NCI-H774 (cell line): ENCODE results near the gene ADPRHL1.
A peak's percentile ranks its signal among the peaks of the same experiment; 100 is the strongest.

Experiments used
- DNase-seq: peaks from one replicate; lab custom pipeline; 2025; lab: John Stamatoyannopoulos, UW

ADPRHL1 gene

GRCh38 chr13:113414335-113414734 is 39.0 kb downstream of the ADPRHL1 start:
- DNase-seq: no peak

- no peak for DNase-seq
These were observed 39.4 kb downstream of the ADPRHL1 start for GRCh38 chr13:113413898-113414282.

GRCh38 chr13:113413178-113413897 is 40.0 kb downstream of the ADPRHL1 start:
- DNase-seq: no peak

GRCh38 chr13:113412440-113412839 is 40.8 kb downstream of the ADPRHL1 start:
- no peak for DNase-seq

- DNase-seq: no peak
These were observed 41.9 kb downstream of the ADPRHL1 start for GRCh38 chr13:113411216-113412023.

GRCh38 chr13:113410472-113411201 is 42.7 kb downstream of the ADPRHL1 start:
- no peak for DNase-seq

- DNase-seq: no peak
These were observed 44.7 kb downstream of the ADPRHL1 start for GRCh38 chr13:113408562-113408961.

- no peak for DNase-seq
These were observed 45.5 kb downstream of the ADPRHL1 start for GRCh38 chr13:113407531-113408393.

- no peak for DNase-seq
These were observed 46.2 kb downstream of the ADPRHL1 start for GRCh38 chr13:113407103-113407530.

GRCh38 chr13:113406321-113407102 is 46.8 kb downstream of the ADPRHL1 start:
- DNase-seq: no peak

- DNase-seq: peak; percentile 68
These were observed 47.6 kb downstream of the ADPRHL1 start for GRCh38 chr13:113405481-113406300.

GRCh38 chr13:113404723-113405471 is 48.4 kb downstream of the ADPRHL1 start:
- peak; percentile 61 for DNase-seq

GRCh38 chr13:113404366-113404722 is 48.9 kb downstream of the ADPRHL1 start:
- no peak for DNase-seq

GRCh38 chr13:113403255-113404104 is 49.8 kb downstream of the ADPRHL1 start:
- DNase-seq: no peak

- DNase-seq: no peak
These were observed 50.6 kb downstream of the ADPRHL1 start for GRCh38 chr13:113402471-113403254.

GRCh38 chr13:113401452-113402415 is 51.6 kb downstream of the ADPRHL1 start:
- no peak for DNase-seq
